ENCODE measurements around the gene SPHKAP.
"Not testable (repeated sequence)": the region's sequence is repeated elsewhere in the genome, so short reads cannot be mapped to it uniquely, and the experiment has no call there.

The SPHKAP gene, protein sequence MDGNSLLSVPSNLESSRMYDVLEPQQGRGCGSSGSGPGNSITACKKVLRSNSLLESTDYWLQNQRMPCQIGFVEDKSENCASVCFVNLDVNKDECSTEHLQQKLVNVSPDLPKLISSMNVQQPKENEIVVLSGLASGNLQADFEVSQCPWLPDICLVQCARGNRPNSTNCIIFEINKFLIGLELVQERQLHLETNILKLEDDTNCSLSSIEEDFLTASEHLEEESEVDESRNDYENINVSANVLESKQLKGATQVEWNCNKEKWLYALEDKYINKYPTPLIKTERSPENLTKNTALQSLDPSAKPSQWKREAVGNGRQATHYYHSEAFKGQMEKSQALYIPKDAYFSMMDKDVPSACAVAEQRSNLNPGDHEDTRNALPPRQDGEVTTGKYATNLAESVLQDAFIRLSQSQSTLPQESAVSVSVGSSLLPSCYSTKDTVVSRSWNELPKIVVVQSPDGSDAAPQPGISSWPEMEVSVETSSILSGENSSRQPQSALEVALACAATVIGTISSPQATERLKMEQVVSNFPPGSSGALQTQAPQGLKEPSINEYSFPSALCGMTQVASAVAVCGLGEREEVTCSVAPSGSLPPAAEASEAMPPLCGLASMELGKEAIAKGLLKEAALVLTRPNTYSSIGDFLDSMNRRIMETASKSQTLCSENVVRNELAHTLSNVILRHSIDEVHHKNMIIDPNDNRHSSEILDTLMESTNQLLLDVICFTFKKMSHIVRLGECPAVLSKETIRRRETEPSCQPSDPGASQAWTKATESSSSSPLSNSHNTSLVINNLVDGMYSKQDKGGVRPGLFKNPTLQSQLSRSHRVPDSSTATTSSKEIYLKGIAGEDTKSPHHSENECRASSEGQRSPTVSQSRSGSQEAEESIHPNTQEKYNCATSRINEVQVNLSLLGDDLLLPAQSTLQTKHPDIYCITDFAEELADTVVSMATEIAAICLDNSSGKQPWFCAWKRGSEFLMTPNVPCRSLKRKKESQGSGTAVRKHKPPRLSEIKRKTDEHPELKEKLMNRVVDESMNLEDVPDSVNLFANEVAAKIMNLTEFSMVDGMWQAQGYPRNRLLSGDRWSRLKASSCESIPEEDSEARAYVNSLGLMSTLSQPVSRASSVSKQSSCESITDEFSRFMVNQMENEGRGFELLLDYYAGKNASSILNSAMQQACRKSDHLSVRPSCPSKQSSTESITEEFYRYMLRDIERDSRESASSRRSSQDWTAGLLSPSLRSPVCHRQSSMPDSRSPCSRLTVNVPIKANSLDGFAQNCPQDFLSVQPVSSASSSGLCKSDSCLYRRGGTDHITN (N-terminal part only)

DNA sequence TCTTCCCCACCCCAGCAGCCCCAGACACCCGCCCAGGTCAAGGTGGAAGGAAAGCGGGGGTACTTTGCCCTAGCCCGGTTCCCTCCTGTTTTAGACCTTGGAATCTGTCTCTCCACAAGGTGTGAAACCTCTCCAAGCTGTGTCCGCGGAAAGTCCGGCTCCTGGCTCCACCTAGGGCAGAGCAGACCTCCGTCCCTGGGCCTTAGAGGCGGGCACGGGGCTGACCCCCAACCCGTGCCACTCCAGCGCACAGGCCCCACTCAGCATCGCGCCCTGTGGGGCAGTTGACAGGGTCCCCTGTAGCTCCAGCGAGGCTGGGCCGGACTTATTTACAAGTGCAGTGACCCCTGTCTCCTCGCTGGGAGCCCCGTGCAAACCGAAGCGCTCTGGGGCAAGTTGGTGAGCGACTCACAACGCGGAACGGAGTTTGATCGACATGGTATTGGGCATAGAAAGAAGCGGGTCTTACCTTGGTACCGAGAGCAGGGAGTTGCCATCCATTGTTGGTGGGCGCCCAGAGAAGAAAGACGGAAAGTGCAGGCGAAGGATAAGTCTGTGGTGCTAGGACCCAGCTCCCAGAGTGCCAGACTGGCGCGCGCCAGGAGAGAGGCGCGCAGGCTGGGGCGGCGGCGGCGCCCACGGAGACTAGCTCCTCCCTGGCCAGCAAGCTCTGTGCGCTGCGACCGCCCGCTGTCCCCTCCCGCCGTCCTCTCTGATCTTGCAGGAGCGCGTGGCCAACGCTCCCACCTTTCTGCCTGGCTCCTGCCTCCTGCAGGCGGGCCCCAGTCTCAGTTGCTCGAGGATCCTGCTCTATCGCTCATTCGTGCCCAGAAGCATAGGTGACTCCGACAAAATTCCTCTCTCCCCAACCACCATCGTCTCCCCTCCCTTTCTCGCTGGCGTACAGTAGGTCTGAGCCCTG lies at the start of gene SPHKAP:
TSS of gene SPHKAP (minus strand) at position 590 of the 922 bp plus-strand sequence. CDS start at position 501, 89 bp downstream.
- DNase-seq (ENCODE audit: low read depth): no peak
- TF ChIP-seq CTCF (IDR thresholded peaks at IDR 0.05; ENCODE audit: insufficient read depth, low read depth, low read length, missing control alignments): no peak
- no peak within 1 kb of the TSS for H3K4me3 ChIP-seq (ENCODE audit: low read depth, low read length)

DNA sequence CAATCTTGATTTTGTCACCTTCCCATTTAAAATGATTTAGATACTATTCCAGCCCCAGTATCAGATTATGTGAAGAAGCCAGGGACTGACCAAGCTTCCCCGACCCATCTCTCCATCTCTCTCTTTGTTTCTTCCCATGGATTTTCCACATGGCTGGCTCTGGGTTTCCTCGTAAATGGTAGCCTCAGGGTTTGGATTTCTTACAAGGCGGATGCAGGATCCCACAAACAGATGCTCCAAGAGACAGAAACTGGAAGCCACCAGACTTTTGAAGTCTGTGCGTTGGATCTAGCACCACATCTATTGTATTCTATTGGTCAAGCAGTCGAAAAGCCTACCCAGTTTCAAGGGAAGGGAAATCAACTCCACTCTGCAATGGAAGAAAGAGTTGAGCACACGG lies 46.0 kb upstream of the SPHKAP start:
- H3K4me3 ChIP-seq (ENCODE audit: low read depth, low read length): no peak overlapping the region
- TF ChIP-seq CTCF (IDR thresholded peaks at IDR 0.05; ENCODE audit: insufficient read depth, low read depth, low read length, missing control alignments): no peak
- no peak for DNase-seq (ENCODE audit: low read depth)

DNA sequence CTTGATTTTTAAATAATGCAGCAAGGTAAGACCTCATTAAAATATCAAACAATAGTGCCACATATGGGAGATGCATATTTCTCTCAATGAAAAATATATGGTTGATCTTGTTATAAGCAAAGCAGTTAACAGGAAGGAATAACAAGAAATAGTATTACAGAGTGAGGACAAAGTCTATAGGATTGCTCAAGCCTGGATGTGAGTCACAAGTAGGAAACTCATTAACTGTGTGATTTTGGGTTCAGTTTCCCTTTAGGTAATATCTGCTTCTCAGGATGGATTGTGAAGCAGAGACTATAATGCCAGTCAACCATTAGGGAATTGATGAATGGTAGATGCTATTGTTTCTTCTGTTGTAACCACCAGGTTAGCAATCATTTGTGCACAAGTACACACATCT lies 42.9 kb upstream of the SPHKAP start:
- no peak overlapping the region for H3K4me3 ChIP-seq (ENCODE audit: low read depth, low read length)
- DNase-seq (ENCODE audit: low read depth): no peak
- no peak for TF ChIP-seq CTCF (IDR thresholded peaks at IDR 0.05; ENCODE audit: insufficient read depth, low read depth, low read length, missing control alignments)

DNA sequence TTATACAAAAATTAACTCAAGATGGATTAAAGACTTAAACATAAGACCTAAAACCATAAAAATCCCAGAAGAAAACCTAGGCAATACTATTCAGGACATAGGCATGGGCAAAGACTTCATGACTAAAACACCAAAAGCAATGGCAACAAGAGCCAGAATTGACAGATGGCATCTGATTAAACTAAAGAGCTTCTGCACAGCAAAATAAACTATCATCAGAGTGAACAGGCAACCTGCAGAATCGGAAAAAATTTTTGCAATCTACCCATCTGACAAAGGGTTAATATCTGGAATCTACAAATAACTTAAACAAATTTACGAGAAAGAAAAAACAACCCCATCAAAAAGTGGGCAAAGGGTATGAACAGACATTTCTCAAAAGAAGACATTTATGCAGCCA lies 37.1 kb upstream of the SPHKAP start:
- not testable (repeated sequence) for DNase-seq (ENCODE audit: low read depth); H3K4me3 ChIP-seq (ENCODE audit: low read depth, low read length)

- no peak for TF ChIP-seq CTCF (IDR thresholded peaks at IDR 0.05; ENCODE audit: insufficient read depth, low read depth, low read length, missing control alignments)
- no peak for DNase-seq (ENCODE audit: low read depth)
- no peak overlapping the region for H3K4me3 ChIP-seq (ENCODE audit: low read depth, low read length)
These were observed 16.0 kb upstream of the SPHKAP start for GRCh38 chr2:228197504-228197903.

GRCh38 chr2:228180181-228181097 lies 1.0 kb downstream of the SPHKAP start:
- H3K4me3 ChIP-seq (ENCODE audit: low read depth, low read length): no peak overlapping the region
- TF ChIP-seq CTCF (IDR thresholded peaks at IDR 0.05; ENCODE audit: insufficient read depth, low read depth, low read length, missing control alignments): no peak
- DNase-seq (ENCODE audit: low read depth): no peak

Measured in GM12865 (cell line).